ENCODE measurements around the gene GRAMD4.

DNA sequence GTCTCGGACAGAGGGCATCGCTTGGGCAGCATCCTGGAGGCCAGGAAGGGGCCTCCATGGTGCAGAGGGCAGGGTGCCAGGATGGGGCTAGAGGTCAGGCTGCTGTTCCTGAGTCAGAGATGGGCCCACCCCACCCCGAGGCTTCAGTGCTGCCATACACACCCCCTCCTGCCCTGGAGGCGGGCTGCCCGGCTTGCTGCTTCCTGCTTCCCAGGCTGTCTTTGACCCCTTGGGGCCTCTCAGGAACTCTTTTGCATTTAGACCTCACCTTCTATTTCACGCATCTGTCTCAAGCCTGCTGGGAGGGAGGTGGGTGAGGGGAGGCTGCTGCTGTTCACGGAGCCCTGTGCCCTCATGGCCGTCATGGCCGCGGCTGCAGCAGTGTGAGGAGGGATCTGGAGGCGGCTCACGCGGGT, 6.6 kb upstream of the GRAMD4 start:
- TF ChIP-seq, protein P1, sequence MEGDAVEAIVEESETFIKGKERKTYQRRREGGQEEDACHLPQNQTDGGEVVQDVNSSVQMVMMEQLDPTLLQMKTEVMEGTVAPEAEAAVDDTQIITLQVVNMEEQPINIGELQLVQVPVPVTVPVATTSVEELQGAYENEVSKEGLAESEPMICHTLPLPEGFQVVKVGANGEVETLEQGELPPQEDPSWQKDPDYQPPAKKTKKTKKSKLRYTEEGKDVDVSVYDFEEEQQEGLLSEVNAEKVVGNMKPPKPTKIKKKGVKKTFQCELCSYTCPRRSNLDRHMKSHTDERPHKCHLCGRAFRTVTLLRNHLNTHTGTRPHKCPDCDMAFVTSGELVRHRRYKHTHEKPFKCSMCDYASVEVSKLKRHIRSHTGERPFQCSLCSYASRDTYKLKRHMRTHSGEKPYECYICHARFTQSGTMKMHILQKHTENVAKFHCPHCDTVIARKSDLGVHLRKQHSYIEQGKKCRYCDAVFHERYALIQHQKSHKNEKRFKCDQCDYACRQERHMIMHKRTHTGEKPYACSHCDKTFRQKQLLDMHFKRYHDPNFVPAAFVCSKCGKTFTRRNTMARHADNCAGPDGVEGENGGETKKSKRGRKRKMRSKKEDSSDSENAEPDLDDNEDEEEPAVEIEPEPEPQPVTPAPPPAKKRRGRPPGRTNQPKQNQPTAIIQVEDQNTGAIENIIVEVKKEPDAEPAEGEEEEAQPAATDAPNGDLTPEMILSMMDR (IDR thresholded peaks at IDR 0.05), result no peak
- TF ChIP-seq POLR2A (IDR thresholded peaks at IDR 0.05), result no peak
- no peak for TF ChIP-seq POLR2AphosphoS5 (IDR thresholded peaks at IDR 0.05)

Measured in transverse colon (tissue), 4 donors.